HG02852 (cell line): ENCODE data around the gene MRPL23.

ENCODE experiments used
- ATAC-seq: cut with Tn5 transposase; IDR thresholded peaks from one replicate; pipeline ENCODE4 v1.9.1; 2021; ENCODE audit warnings: mild to moderate bottlenecking, moderate library complexity; ENCODE audit not compliant: unreplicated experiment

Gene MRPL23

DNA sequence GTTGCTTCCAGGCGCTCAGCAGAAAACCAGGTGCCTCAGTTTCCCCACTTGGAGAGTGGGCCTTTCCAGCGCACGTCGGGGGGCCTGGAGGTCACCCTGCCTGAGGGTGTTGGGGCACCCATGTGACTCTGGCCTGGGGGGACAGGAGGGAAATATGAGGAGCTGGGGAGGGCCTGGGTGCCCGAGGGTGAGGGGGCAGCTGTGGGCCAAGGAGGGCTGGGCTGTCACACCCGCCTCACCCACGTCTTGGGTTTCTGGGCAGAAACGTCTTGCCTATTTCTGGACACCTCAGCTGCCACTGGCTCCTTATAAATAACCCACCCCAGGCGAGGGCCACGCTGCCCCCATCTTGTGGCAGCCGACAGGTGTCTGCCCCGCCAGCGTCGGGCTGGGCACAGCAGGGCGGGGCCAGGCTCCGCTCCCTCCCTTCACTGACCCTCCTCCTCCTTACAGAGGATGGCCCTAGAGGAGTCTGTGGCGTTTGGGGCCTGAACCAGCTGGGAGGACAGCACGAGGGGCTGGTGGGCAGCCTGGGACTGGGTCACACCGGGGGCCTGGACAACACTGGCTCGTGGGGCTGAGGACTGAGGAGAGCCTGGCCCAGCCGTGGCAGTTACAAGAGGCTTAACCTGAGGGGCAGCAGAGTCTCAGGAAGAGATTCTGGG is 26.1 kb upstream of the MRPL23 start:
- ATAC-seq = no peak

DNA sequence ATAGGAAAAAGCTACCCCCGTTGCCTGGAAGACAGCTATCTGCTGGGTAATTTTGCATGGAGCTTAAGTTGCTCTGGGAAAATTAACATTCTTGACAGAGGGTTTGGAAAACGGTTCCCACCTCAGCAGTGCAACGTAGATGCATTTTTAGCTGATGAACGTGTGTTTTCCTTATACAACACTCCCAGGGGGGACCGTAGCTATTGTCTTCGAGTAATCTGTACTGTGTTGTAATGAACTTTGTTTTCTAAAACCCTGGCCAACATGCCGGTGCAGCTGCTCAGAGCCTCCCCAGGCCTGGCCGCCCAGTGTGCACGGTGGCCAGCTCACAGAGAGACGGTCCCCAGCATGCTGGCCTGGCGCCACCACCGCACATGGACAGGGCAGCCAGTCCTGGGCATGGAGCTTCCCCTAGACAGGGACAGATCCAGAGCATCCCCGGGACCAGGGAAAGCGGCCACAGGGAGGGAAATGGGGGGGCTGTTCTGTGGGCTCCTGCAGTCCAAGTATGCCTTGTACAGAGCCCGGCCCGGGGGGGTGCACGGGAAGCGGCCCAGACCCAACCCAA is 25.5 kb upstream of the MRPL23 start:
- no peak for ATAC-seq

- ATAC-seq = no peak
Observed at GRCh38 chr11:1922481-1923081, 24.6 kb upstream of the MRPL23 start.

DNA sequence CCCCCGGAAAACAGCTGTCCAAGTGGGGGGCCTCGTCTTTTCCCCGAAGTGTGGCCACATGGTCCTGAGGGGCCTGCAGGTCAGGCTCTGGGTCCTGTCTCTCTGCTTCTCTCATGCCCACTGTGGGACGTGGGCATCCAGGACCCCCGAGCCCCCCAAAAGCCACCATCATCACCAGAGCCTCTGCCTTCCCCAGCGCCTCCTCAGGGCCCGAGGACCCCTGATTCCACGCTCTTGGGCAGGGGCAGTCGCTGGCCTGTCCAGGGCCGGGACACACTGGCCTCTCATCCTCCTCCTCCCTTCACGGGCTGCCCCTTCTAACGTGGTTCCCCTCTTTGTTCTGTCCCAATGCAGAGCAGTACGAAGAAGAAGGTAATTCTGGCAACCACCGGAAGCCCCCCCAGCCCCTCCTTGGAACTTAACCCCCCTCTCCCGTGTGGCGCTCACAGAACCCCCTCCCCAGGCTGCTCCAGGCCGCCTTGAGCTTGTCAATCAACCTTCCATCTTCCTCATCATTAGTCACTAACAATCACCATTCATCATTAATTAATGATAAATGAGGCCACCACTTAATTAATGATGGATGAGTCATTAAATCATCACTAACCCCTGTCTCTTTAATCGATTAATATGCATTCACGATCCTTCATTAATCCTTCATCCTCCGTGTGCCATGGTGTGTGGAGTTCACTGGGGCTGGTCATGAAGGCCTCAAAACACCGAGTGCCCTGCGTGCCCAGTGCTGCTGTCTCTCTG is 23.8 kb upstream of the MRPL23 start:
- ATAC-seq = no peak

DNA sequence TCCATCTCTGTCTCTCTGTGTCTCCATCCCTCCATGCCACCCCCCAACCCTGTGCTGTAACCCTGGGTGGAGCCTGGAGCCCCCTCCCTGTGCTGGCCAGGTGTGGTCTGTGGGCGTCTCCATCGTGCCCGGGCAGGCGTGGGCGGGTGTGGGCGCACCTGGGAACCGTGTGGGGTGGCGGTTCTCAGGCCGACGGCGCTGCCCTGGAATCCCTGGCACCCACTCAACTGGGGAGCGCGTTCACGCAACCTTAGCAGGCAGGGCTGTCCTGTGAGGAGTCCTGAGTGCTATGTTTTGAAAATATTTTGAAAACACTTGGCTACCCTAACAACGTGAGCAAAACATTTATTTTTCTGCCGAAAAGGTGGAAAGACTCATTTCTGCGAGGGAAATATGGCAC is 23.0 kb upstream of the MRPL23 start:
- no peak for ATAC-seq

GRCh38 chr11:1924646-1925372 is 22.3 kb upstream of the MRPL23 start:
- ATAC-seq = no peak

DNA sequence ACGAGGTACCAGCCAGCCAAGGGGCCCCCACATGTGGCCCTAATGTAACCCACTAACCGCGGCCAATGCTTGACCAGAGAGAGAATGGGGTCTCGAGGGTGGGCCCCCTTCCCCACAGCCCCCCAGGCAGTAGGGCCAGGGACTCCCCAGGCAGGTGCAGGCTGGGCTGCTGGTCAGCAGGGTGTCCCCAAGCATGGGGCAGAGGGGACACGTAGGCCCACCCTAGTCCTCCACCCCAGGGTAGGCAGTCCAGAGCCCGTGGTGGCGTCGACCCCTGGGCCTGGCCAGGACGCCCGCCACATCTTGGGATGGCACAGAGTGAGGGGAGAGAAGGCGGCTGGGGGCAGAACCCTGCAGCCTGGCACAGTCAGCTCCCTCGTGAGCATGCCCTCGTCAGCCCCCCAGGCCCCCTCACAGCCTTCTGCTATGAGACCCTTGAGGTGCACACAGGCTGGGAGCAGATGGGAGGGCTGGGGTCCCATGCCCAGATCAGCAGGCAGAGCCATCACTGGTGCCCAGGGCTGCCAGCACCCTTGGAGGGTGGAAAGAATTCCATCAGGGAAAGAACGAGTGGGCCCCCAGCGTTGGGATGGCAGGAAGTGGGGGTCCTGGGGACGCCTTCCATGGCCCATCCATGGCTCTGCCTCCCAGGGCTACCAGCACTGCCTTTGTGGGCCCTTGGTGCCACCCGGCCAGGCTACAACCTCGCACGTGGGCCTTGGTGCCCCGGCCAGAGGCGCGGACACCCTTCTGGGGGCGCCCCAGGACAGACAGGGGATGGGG is 21.6 kb upstream of the MRPL23 start:
- ATAC-seq = no peak

DNA sequence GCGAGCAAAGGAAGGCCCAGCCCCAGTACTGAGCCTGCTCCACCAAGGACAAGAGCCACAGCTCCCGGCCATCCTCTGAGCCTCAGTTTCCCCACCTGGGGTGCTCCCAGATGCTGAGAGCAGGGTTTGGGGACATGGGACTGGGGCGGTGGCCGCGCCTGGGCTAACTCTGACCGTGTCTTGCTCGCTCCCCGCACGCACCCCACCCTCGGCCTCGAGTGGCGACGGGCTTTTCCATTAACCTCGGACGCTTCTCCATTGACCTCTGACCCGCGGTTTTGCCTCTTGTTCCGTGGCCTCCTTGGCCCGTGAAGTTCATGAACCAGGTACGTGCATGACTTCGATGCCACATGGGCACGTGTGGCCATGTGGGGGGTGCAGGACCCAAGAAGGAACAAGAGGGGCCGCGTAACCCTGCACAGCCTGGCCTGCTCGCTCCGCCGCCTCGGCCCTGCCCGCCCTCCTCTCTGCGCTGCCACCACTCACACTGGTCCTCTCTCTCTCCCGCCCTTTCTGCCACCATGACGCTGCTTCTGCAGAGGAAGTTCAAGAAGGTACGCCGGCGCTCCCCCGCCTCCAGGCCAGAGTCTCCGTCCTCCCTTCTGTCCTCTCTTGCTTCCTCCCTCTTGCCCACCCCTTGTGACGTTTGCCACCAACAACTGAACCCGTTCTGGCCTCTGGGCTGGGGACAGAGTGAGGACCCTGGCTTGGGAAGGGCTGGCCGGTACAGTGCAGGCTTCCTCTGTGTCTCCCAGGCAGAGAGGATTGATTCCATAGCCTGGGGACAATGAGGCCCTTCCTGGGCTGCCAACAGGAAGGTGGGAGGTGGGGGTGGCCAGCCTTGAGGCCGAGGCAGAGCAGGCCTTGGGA is 20.7 kb upstream of the MRPL23 start:
- no peak for ATAC-seq

- ATAC-seq = no peak
Observed at GRCh38 chr11:1927026-1927847, 19.9 kb upstream of the MRPL23 start.

DNA sequence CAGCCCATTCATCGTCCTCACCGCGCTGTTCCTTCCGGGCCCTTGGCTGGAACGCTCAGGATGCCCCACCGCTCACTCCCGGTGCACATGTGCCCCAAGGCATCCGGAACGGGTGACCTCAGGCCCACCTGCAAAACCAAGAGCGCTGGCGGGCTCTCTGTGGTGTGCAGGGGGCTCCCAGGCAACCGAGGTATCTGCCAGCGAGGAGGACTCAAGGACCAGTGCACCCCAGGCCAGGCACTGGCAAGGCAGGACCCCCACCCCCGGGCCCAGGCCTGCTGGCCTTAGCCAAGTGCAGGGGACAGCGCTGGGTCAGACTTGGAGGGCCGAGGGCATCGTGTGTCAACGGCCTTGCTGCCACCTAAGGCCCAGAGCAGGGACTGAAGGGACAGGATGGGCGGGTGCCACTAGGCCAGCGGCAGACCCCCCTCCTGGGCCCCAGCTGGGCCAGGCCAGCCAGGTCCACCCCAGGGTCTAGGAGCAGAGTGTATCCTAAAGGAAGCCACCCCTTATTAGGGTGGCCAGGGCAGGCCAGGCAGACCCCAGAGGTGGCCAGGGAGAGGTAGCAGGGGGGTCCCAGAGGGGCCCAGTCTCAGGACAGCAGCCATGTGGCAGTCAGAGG is 19.2 kb upstream of the MRPL23 start:
- ATAC-seq = no peak

GRCh38 chr11:1928470-1928890 is 18.7 kb upstream of the MRPL23 start:
- no peak for ATAC-seq

DNA sequence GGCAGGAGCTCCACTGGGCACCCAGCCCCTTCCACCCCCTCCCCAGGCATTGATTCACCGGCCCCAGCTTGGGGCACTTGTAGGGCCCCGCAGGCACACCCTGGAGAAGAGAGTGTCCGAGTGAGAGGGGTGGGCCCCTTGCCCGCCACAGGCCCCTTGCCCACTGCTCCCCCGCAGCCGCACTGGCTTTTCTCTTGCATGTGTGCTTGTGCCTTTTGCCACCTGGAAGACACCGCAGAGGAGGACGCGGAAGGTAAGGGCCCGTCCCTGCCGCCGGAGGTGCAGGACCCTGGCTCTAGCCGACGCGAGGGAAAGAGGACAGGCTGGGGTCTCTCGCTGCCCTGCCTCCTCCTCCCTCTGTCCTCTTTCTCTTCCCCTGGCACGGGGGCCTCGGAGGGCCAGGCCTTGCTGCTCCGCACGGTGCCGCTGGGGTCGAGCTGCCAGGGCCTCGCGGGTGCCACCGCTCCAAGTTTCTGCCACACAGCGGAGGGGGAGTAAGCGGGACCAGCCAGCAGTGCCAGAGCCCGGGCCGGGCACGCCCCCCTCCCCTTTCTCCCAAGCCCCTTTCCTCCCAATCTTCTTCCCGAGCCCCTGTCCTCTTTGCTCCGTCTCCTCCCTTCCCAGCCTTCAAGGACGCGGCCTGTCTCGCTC is 18.1 kb upstream of the MRPL23 start:
- ATAC-seq = no peak

DNA sequence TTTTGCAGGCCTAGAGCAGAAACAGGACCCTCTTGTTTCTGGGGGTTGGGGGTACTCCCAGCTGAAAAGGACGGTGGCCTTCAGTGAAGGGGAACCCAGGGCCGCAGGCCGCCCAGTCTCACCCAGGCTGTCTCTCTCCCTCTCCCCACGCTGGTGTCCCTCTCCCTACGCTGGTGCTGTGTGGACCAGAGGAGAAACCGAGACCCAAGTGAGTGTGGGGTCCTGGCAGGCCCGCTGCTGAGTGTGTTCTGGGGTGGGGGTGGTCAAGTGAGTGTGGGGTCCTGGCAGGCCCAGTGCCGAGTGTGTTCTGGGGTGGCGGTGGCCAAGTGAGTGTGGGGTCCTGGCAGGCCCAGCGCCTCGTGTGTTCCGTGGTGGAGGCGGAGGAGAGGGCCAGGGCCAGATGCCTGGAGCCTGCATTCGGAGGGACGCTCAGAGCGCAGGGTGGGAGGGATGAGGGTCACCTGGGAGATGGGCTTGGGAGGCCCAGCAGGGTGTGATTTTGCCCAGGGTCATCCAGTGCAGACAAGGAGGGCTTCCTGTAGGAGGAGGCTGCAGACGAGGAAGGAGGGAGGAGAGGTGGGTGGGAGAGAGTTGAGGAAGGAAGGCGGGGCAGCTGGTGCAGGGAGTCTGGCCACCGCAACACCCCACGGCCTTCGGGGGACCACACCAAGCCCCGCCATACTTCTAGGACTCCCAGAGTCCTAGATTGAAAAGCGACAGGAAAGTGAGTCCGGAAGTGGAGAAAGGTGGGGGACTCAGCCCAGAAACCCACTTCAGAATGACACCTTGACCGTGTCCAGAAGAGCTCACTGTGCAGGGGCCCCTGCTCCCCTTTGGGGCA is 17.3 kb upstream of the MRPL23 start:
- ATAC-seq = no peak

DNA sequence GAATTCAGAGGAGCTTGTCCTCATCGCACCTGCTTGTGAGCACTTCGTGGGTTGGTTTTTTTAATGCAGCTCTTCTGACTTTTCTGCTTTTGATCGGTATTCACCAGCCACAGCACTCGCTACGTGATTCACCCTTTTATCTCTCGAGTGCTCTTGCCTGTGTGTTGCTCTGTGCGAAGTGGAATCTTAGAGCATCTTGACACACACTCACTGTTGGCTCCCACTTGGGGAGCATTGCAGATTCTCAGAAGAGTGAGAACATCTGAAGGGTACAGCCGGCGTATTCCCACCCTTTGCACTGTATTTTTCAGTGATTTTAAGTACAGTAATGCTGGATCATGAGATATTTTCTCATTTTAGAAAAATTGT is 16.7 kb upstream of the MRPL23 start:
- ATAC-seq = no peak

DNA sequence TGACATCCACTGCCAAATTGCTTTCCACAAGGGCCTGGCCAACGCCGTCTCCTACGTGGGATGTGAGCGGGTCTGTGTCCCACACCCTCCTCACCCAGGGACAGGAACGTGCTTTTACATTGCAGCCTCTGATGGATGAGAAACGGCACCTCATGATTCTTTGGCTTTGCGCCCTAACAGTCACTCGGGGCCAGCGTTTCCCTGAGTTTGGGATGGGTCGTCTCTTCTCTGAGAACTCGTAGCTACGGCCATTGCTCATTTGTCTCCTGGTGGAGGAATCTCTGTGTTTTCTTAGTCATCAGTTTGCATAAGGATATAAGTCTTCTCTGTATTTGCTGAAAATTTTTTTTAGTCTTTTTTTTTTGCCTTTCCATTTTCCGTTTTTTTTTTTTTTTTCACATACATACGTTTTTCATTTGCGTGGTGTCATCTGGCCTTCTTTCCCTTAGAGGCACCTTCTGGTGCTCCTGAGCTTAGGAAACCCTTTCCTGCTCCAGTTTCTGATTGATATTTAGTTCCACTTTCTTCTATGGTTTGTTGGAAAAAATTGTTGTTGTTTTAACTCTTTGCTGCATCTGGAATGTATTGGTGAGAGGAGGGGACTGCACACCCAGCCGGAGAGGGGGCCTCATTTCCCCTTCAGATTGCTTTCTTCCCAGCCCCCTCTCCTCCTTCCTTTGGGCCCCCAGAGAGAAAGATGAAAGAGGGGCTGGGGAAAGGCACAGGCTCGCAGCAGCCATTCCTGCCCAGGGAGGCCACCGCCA is 15.6 kb upstream of the MRPL23 start:
- no peak for ATAC-seq

DNA sequence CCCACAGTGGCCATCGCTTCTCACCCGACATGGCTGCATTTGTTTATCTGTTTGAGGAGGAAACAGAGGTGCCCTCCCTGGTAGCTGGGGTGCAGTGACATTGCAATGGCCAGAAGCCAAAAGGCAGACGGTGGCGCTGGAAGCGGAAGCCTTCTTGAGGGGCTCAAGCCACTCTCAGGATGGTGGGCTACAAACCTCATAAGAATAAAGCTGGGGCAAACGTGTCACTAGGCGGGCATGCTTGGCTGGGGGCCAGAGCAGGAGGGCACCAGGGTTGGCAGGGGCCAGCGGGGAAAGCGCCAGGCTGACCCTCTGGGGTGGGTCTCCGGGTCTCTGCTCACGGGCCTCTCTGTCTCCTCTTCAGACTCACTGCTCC is 15.0 kb upstream of the MRPL23 start:
- no peak for ATAC-seq
